Neural progenitor cell (in vitro differentiated cells): ENCODE data around the gene OBI1. TPM values are rescaled to one million over a fixed set of nuclear protein-coding genes. Genes with fewer than 3 reads are reported as not detected.

Source experiments
- DNase-seq: peaks from one replicate; pipeline ENCODE4 v3.0.0-alpha.2; 2016; ENCODE audit warnings: low spot score
- H2AFZ ChIP-seq: fragments of 200-600 bp; sonication (generic); replicated peaks from 2 replicates; pipeline ENCODE4 v1.6.1; 2016; ENCODE audit warnings: antibody characterized with exemption
- H3F3A ChIP-seq: fragments of 200-600 bp; sonication (generic); 2 replicates; pipeline ENCODE4 v1.6.1; 2016; ENCODE audit warnings: antibody characterized with exemption, low read depth
- H3K27ac ChIP-seq: fragments of 200-600 bp; sonication (generic); 2 replicates; pipeline ENCODE4 v1.5.1; 2016; ENCODE audit warnings: mild to moderate bottlenecking
- H3K27me3 ChIP-seq: fragments of 200-600 bp; sonication (generic); 2 replicates; pipeline ENCODE4 v1.6.1; 2016; ENCODE audit warnings: mild to moderate bottlenecking, moderate library complexity
- H3K36me3 ChIP-seq: fragments of 200-600 bp; sonication (generic); 2 replicates; pipeline ENCODE4 v1.5.1; 2016
- H3K4me1 ChIP-seq: fragments of 200-600 bp; sonication (generic); 2 replicates; pipeline ENCODE4 v1.6.1; 2016; ENCODE audit warnings: mixed run types
- H3K4me2 ChIP-seq: fragments of 200-600 bp; sonication (generic); 2 replicates; pipeline ENCODE4 v1.6.1; 2016
- H3K4me3 ChIP-seq: fragments of 200-600 bp; sonication (generic); 2 replicates; pipeline ENCODE4 v1.5.1; 2016
- H3K79me2 ChIP-seq: fragments of 200-600 bp; sonication (generic); 2 replicates; pipeline ENCODE4 v1.6.1; 2016; ENCODE audit warnings: low read depth
- H3K9ac ChIP-seq: fragments of 200-600 bp; sonication (generic); 2 replicates; pipeline ENCODE4 v1.6.1; 2016
- H3K9me3 ChIP-seq: fragments of 200-600 bp; sonication (generic); 2 replicates; pipeline ENCODE4 v1.5.1; 2016; ENCODE audit warnings: low read depth
- H4K20me1 ChIP-seq: fragments of 200-600 bp; sonication (generic); 2 replicates; pipeline ENCODE4 v1.6.1; 2016; ENCODE audit warnings: low read depth
- H3K27ac Mint-ChIP-seq: 3 replicates; pipeline ENCODE4 v1.8.0; 2021; ENCODE audit warnings: mixed read lengths
- H3K27me3 Mint-ChIP-seq: 2 replicates; pipeline ENCODE4 v1.8.0; 2022; ENCODE audit warnings: low read depth, mild to moderate bottlenecking, inconsistent platforms, moderate library complexity, mixed read lengths; ENCODE audit not compliant: insufficient read depth
- H3K36me3 Mint-ChIP-seq: 3 replicates; pipeline ENCODE4 v1.8.0; 2021; ENCODE audit warnings: mixed read lengths
- H3K4me1 Mint-ChIP-seq: 3 replicates; pipeline ENCODE4 v1.8.0; 2021; ENCODE audit warnings: mixed read lengths
- H3K4me3 Mint-ChIP-seq: 3 replicates; pipeline ENCODE4 v1.8.0; 2021; ENCODE audit warnings: mild to moderate bottlenecking, moderate library complexity, mixed read lengths
- H3K9me3 Mint-ChIP-seq: 3 replicates; pipeline ENCODE4 v1.8.0; 2020; ENCODE audit warnings: mixed read lengths
- EZH2 ChIP-seq: fragments of 200-600 bp; sonication (generic); IDR thresholded peaks from 2 replicates; pipeline ENCODE4 v1.6.1; 2017; ENCODE audit warnings: antibody characterized with exemption, mild to moderate bottlenecking, moderate library complexity
- EZH2phosphoT487 ChIP-seq: fragments of 200-600 bp; sonication (generic); IDR thresholded peaks from 2 replicates; pipeline ENCODE4 v1.6.1; 2017; ENCODE audit warnings: antibody characterized with exemption
- total RNA-seq: library from RNA; depleted of rRNA; stranded (reverse); fragments of >200 nt; gene quantifications from 2 replicates; pipeline ENCODE4 v1.2.3, GENCODE V29; 2015; ENCODE audit warnings: low replicate concordance
- TF ChIP-seq, protein P1 (sequence below): fragments of 200-600 bp; sonication (generic); IDR thresholded peaks from 2 replicates; pipeline ENCODE4 v1.5.1; 2017; ENCODE audit warnings: antibody characterized with exemption, mild to moderate bottlenecking

Gene OBI1
- total RNA-seq, 1 donor from 2014 or later, result 36.9 TPM

DNA sequence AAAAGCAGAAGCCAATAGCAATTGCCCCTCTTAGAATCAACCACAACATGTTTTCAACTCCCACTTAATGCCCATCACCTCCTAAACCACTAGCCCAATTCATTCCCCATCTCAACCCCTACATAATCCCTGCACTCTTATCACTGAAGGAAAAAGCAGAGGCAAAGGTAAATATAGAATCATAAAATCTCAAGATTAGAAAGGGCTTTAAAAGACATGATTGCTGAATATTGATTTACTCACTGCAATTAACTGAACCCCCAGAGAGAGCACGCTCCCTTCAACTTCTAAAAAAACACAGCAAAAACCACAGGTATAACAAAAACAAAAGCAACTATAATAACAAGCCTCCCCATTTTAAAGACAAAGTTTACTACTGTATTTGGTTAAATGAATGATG lies 40.5 kb downstream of the OBI1 start:
- H3K4me3 Mint-ChIP-seq, result no peak overlapping the region
- no peak overlapping the region for H2AFZ ChIP-seq
- H3K36me3 Mint-ChIP-seq, result peaks cover 28% of the 10 kb centered on the region
- peaks cover 3% of the 10 kb centered on the region for H3K27me3 Mint-ChIP-seq
- DNase-seq, result no peak
- TF ChIP-seq EZH2, result no peak
- TF ChIP-seq, protein P1, sequence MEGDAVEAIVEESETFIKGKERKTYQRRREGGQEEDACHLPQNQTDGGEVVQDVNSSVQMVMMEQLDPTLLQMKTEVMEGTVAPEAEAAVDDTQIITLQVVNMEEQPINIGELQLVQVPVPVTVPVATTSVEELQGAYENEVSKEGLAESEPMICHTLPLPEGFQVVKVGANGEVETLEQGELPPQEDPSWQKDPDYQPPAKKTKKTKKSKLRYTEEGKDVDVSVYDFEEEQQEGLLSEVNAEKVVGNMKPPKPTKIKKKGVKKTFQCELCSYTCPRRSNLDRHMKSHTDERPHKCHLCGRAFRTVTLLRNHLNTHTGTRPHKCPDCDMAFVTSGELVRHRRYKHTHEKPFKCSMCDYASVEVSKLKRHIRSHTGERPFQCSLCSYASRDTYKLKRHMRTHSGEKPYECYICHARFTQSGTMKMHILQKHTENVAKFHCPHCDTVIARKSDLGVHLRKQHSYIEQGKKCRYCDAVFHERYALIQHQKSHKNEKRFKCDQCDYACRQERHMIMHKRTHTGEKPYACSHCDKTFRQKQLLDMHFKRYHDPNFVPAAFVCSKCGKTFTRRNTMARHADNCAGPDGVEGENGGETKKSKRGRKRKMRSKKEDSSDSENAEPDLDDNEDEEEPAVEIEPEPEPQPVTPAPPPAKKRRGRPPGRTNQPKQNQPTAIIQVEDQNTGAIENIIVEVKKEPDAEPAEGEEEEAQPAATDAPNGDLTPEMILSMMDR, result no peak
- no peak for TF ChIP-seq EZH2phosphoT487
- no peak overlapping the region for H3K27ac ChIP-seq
- no peaks in the 10 kb centered on the region for H3K4me1 ChIP-seq
- H3K9me3 Mint-ChIP-seq, result no peaks in the 10 kb centered on the region
- no peaks in the 10 kb centered on the region for H3F3A ChIP-seq
- no peak overlapping the region for H3K4me3 ChIP-seq
- no peak overlapping the region for H3K9ac ChIP-seq
- H4K20me1 ChIP-seq, result peaks cover 3% of the 10 kb centered on the region
- H3K9me3 ChIP-seq, result no peaks in the 10 kb centered on the region
- H3K27me3 ChIP-seq, result peaks cover 2% of the 10 kb centered on the region
- H3K36me3 ChIP-seq, result peaks cover 4% of the 10 kb centered on the region
- H3K4me1 Mint-ChIP-seq, result no peaks in the 10 kb centered on the region
- H3K4me2 ChIP-seq, result no peak overlapping the region
- H3K79me2 ChIP-seq, result no peaks in the 10 kb centered on the region
- no peak overlapping the region for H3K27ac Mint-ChIP-seq

DNA sequence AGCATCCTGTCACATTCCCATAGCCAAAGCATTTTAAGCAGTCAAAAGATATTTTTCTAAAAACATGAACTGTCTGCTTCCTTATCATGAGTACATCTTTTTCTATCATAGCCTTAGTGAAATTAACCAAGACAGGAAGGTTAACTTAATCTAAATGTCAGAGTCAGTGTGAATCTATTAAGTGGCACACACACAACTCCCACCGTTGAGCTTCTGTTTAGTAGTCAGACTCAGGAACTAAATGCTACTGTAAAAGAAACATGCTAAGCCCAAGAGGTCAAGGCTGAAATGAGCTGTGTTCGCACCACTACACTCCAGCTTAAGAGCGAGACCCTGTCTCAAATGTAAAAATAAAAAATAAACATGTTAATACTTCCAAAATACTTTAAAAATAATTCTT lies 47.9 kb downstream of the OBI1 start:
- Mint-ChIP-seq H3K4me1 (peaks cover 24% of the 10 kb centered on the region), H3K4me3 (no peak overlapping the region), H3K27ac (no peak overlapping the region), H3K9me3 (peaks cover 2% of the 10 kb centered on the region), H3K27me3 (peaks cover 61% of the 10 kb centered on the region), H3K36me3 (peaks cover 13% of the 10 kb centered on the region)
- no peaks in the 10 kb centered on the region for H3K36me3 ChIP-seq
- H4K20me1 ChIP-seq, result peaks cover 52% of the 10 kb centered on the region
- H3K27me3 ChIP-seq, result peaks cover 76% of the 10 kb centered on the region
- no peak overlapping the region for H2AFZ ChIP-seq
- no peaks in the 10 kb centered on the region for H3K79me2 ChIP-seq
- no peak for DNase-seq
- no peak overlapping the region for H3K27ac ChIP-seq
- no peaks in the 10 kb centered on the region for H3F3A ChIP-seq
- no peak overlapping the region for H3K4me3 ChIP-seq
- H3K4me2 ChIP-seq, result no peak overlapping the region
- no peaks in the 10 kb centered on the region for H3K9me3 ChIP-seq
- H3K9ac ChIP-seq, result no peak overlapping the region
- H3K4me1 ChIP-seq, result peaks cover 18% of the 10 kb centered on the region
- no peak for TF ChIP-seq EZH2phosphoT487
- no peak for TF ChIP-seq EZH2
- TF ChIP-seq, protein P1, result no peak

DNA sequence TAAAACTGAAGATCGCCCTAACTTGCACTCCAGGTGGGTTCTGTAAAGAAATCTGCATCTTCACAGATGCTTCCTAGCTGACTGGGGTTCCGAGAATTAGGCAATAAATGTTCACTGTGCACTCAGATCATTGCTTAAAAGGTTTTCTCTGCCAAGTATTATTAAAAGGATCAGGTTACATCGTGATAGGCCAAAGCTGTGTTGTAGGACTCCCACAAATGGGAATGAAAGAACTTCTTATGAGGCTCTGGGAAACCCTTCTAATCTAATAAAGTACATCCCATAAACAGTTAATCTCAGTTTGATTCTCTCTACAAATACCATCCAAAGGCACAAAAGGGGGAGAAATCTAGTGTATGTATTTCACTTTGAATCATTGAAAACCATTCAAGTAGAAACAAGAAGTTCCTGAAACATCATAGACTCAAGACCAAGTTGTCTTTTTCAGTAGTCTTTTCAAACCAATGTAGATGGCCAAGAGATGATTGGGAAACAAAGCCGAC lies 48.5 kb downstream of the OBI1 start:
- Mint-ChIP-seq H3K27me3 (peaks cover 67% of the 10 kb centered on the region), H3K9me3 (peaks cover 2% of the 10 kb centered on the region), H3K36me3 (peaks cover 9% of the 10 kb centered on the region), H3K4me3 (no peak overlapping the region), H3K4me1 (peaks cover 24% of the 10 kb centered on the region), H3K27ac (no peak overlapping the region)
- peaks cover 18% of the 10 kb centered on the region for H3K4me1 ChIP-seq
- H3F3A ChIP-seq, result no peaks in the 10 kb centered on the region
- H3K4me3 ChIP-seq, result no peak overlapping the region
- no peak overlapping the region for H3K4me2 ChIP-seq
- H3K36me3 ChIP-seq, result no peaks in the 10 kb centered on the region
- no peak overlapping the region for H2AFZ ChIP-seq
- H4K20me1 ChIP-seq, result peaks cover 58% of the 10 kb centered on the region
- H3K27ac ChIP-seq, result no peak overlapping the region
- no peaks in the 10 kb centered on the region for H3K9me3 ChIP-seq
- no peak for DNase-seq
- peaks cover 82% of the 10 kb centered on the region for H3K27me3 ChIP-seq
- TF ChIP-seq EZH2phosphoT487 (no peak), EZH2 (no peak)
- TF ChIP-seq, protein P1, result no peak
- H3K79me2 ChIP-seq, result no peaks in the 10 kb centered on the region
- H3K9ac ChIP-seq, result no peak overlapping the region
